DND-41 (cell line): Measurements from ENCODE around the gene SLAMF8.

ENCODE experiments used
- ATAC-seq: fragments of 200-7000 bp; cut with Tn5 transposase; 3 replicates; pipeline ENCODE4 v1.9.1; 2021; ENCODE audit warnings: low read depth; ENCODE audit not compliant: insufficient read depth
- DNase-seq: peaks from one replicate; pipeline ENCODE4 v3.0.0-alpha.2; 2020
- H2AFZ ChIP-seq: 2 replicates; pipeline ENCODE4 v1.6.0; 2012; ENCODE audit warnings: low read depth, low read length
- H3K27ac ChIP-seq: 2 replicates; pipeline ENCODE4 v1.5.1; 2012; ENCODE audit warnings: low read length, inconsistent platforms
- H3K27me3 ChIP-seq: fragments of 200-600 bp; sonication (generic); 2 replicates; pipeline ENCODE4 v1.6.0; 2012; ENCODE audit warnings: low read length, mild to moderate bottlenecking, inconsistent platforms; ENCODE audit not compliant: insufficient read depth, poor library complexity
- H3K36me3 ChIP-seq: 2 replicates; pipeline ENCODE4 v1.5.1; 2012; ENCODE audit warnings: low read length, inconsistent platforms; ENCODE audit not compliant: insufficient read depth
- H3K4me1 ChIP-seq: 2 replicates; pipeline ENCODE4 v1.5.1; 2012; ENCODE audit warnings: mild to moderate bottlenecking, low read length; ENCODE audit not compliant: insufficient read depth
- H3K4me2 ChIP-seq: 2 replicates; pipeline ENCODE4 v1.6.0; 2012; ENCODE audit warnings: mild to moderate bottlenecking, moderate library complexity, low read length, inconsistent platforms; ENCODE audit not compliant: insufficient read depth
- H3K4me3 ChIP-seq, 2 experiments: fragments of 200-600 bp in 1 of 2; shearing (Covaris generic) in 1 of 2; 2 replicates each; pipeline ENCODE4 v1.5.1; 2012 to 2016; ENCODE audit warnings: inconsistent platforms in 2 of 2, low read length in 2 of 2, mild to moderate bottlenecking in 2 of 2, low read depth in 1 of 2, moderate library complexity in 1 of 2
- H3K79me2 ChIP-seq: 2 replicates; pipeline ENCODE4 v1.6.0; 2012; ENCODE audit warnings: low read length, inconsistent platforms; ENCODE audit not compliant: insufficient read depth
- H3K9ac ChIP-seq: 2 replicates; pipeline ENCODE4 v1.6.0; 2012; ENCODE audit warnings: low read depth, mild to moderate bottlenecking, inconsistent platforms, low read length, moderate library complexity
- H3K9me3 ChIP-seq: 2 replicates; pipeline ENCODE4 v1.5.1; 2012; ENCODE audit warnings: low read length, moderate library complexity, mild to moderate bottlenecking, inconsistent platforms; ENCODE audit not compliant: insufficient read depth, severe bottlenecking
- H4K20me1 ChIP-seq: 2 replicates; pipeline ENCODE4 v1.6.0; 2012; ENCODE audit warnings: low read length; ENCODE audit not compliant: insufficient read depth
- EZH2 ChIP-seq: IDR thresholded peaks from 3 replicates; pipeline ENCODE4 v1.6.1; 2012; ENCODE audit warnings: borderline replicate concordance, low read depth, mild to moderate bottlenecking, moderate library complexity, low read length, inconsistent platforms; ENCODE audit not compliant: severe bottlenecking
- TF ChIP-seq, protein P1 (sequence below): IDR thresholded peaks from 2 replicates; pipeline ENCODE4 v1.5.1; 2012; ENCODE audit warnings: borderline replicate concordance, low read length, moderate library complexity, mild to moderate bottlenecking; ENCODE audit not compliant: poor library complexity, severe bottlenecking; ENCODE audit errors: extremely low read depth

Gene SLAMF8

DNA sequence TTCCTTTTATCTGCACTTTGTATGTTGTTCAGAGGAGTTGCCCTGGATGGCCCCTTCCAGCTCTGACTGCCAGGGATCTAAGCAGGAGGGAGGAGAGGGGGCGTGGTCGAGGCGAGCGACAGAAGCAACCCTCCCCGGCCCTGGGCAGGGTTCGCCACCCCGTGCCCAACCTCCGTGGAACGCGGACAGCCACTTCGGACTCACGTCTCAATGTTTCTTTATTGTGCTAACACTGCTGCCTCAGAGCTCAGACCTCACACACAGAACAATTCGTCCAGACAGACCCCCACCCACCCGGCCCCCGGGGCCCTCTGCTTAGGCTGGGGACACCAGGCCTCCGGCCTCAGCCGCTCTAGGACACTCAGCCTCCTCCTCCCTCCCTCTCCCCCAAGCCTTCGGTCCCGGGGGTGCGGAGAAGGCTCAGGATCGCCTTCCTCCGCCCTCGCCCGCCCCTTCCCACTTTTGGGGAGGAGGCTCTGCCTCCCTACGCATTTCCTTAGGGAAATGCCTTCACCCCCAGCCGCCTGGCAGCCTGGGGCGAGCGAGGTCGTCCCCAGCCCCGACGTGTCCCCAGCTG, 27.5 kb downstream of the SLAMF8 start:
- Histone ChIP-seq H3K36me3 (no peaks in the 10 kb centered on the region), H3K4me2 (no peak overlapping the region), H3K27ac (no peak overlapping the region), H3K4me1 (no peaks in the 10 kb centered on the region), H3K79me2 (no peaks in the 10 kb centered on the region), H4K20me1 (no peaks in the 10 kb centered on the region; the same call in none of the 2 replicates), H3K4me3 (no peak overlapping the region), H2AFZ (no peak overlapping the region), H3K9me3 (no peaks in the 10 kb centered on the region), H3K9ac (no peak overlapping the region), H3K27me3 (peaks cover 16% of the 10 kb centered on the region)
- TF ChIP-seq EZH2, result no peak
- TF ChIP-seq, protein P1, sequence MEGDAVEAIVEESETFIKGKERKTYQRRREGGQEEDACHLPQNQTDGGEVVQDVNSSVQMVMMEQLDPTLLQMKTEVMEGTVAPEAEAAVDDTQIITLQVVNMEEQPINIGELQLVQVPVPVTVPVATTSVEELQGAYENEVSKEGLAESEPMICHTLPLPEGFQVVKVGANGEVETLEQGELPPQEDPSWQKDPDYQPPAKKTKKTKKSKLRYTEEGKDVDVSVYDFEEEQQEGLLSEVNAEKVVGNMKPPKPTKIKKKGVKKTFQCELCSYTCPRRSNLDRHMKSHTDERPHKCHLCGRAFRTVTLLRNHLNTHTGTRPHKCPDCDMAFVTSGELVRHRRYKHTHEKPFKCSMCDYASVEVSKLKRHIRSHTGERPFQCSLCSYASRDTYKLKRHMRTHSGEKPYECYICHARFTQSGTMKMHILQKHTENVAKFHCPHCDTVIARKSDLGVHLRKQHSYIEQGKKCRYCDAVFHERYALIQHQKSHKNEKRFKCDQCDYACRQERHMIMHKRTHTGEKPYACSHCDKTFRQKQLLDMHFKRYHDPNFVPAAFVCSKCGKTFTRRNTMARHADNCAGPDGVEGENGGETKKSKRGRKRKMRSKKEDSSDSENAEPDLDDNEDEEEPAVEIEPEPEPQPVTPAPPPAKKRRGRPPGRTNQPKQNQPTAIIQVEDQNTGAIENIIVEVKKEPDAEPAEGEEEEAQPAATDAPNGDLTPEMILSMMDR, result no peak
- DNase-seq (no peak), ATAC-seq (no peak)

GRCh38 chr1:159854693-159855192, 28.1 kb downstream of the SLAMF8 start:
- H3K4me2 ChIP-seq, result no peak overlapping the region
- no peak overlapping the region for H2AFZ ChIP-seq
- H3K9ac ChIP-seq, result no peak overlapping the region

GRCh38 chr1:159855709-159856108, 29.0 kb downstream of the SLAMF8 start:
- no peak for DNase-seq
- no peaks in the 10 kb centered on the region; the same call in 1 of the 2 replicates for H4K20me1 ChIP-seq
- H3K9ac ChIP-seq, result no peak overlapping the region
- ATAC-seq, result no peak
- peaks cover 13% of the 10 kb centered on the region for H3K27me3 ChIP-seq
- no peak overlapping the region for H2AFZ ChIP-seq
- H3K27ac ChIP-seq, result no peak overlapping the region
- no peak overlapping the region for H3K4me2 ChIP-seq
- H3K36me3 ChIP-seq, result no peaks in the 10 kb centered on the region
- TF ChIP-seq, protein P1, result no peak
- TF ChIP-seq EZH2, result no peak
- H3K4me3 ChIP-seq, result no peak overlapping the region
- H3K79me2 ChIP-seq, result no peaks in the 10 kb centered on the region
- no peaks in the 10 kb centered on the region for H3K4me1 ChIP-seq
- no peaks in the 10 kb centered on the region for H3K9me3 ChIP-seq

More at GRCh38 chr1:159854693-159855192, 28.1 kb downstream of the SLAMF8 start:
- Histone ChIP-seq H3K36me3 (no peaks in the 10 kb centered on the region), H4K20me1 (no peaks in the 10 kb centered on the region; the same call in none of the 2 replicates), H3K9me3 (no peaks in the 10 kb centered on the region), H3K27me3 (peaks cover 15% of the 10 kb centered on the region), H3K27ac (no peak overlapping the region), H3K79me2 (no peaks in the 10 kb centered on the region), H3K4me1 (no peaks in the 10 kb centered on the region), H3K4me3 (no peak overlapping the region)
- ATAC-seq (no peak), DNase-seq (no peak)
- no peak for TF ChIP-seq EZH2
- TF ChIP-seq, protein P1, result no peak
